Breast epithelium (tissue), 3 donors: ENCODE data around the gene GDI2.

Experiments used
- CTCF ChIP-seq, 3 donors: fragments of 450-650 bp; IDR thresholded peaks; one replicate each; pipeline ENCODE4 v1.5.1; 2016 to 2017; ENCODE audit warnings: antibody characterized with exemption in 3 of 3, mild to moderate bottlenecking in 3 of 3, moderate library complexity in 3 of 3
- POLR2A ChIP-seq: fragments of 450-650 bp; IDR thresholded peaks from one replicate; pipeline ENCODE4 v1.6.1; 2016; ENCODE audit warnings: antibody characterized with exemption, mild to moderate bottlenecking, moderate library complexity
- POLR2AphosphoS5 ChIP-seq, 3 donors: sonication (generic); formaldehyde crosslinking; IDR thresholded peaks; one replicate each; pipeline ENCODE4 v1.6.1; 2017; ENCODE audit warnings: antibody characterized with exemption in 3 of 3

- TF ChIP-seq CTCF (IDR thresholded peaks at IDR 0.05): no peak
- no peak for TF ChIP-seq POLR2AphosphoS5 (IDR thresholded peaks at IDR 0.05)
- no peak for TF ChIP-seq POLR2A
These were observed 40.9 kb upstream of the GDI2 start for GRCh38 chr10:5854131-5854475.
